ENCODE measurements around the gene CTNNA3. TPM values are rescaled to one million over a fixed set of nuclear protein-coding genes. Genes with fewer than 3 reads are reported as not detected.

Gene CTNNA3
- total RNA-seq, 1 experiment from 2014 or later: not detected

DNA sequence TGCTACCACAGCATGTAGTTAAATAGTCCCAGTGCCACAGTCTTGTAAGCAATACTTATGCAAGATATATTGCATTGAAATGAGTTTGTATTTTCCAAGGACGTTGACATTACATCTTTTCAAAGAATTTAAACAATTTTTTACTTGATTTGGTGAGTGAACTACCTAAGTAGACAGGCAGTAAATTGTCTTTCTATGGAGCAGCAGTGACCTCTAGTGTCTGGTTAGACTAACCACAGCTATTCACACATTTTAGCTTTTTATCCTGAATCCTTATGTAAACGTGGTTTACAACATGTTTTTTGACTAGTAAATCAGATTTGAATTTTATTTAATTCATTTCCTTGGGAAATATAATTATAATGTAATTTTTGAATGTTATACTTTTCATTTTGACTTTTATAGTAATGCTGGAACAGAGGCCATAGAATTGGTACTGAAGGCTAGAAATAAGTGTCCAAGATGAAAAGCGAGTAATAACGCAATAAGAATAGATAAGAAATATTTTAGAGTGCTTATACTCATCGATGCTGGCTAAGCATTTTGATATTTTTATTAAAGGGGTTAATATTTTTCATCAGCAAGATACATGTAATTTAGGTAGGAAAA lies 764.6 kb downstream of the CTNNA3 start:
- H3K9me3 ChIP-seq (ENCODE audit: low read length): no peaks in the 10 kb centered on the region
- H4K20me1 ChIP-seq (ENCODE audit: insufficient read depth, low read depth, low read length): no peaks in the 10 kb centered on the region
- peak; percentile 82 for DNase-seq
- no peak overlapping the region for H3K9ac ChIP-seq (ENCODE audit: low read length)
- H3K36me3 ChIP-seq (ENCODE audit: insufficient read depth, low read length): no peaks in the 10 kb centered on the region
- peaks cover 4% of the 10 kb centered on the region; the same call in 1 of the 2 replicates for H3K4me1 ChIP-seq (ENCODE audit: low read length)
- no peak overlapping the region for H3K4me2 ChIP-seq (ENCODE audit: low read depth, low read length, poor library complexity, severe bottlenecking)
- H3K4me3 ChIP-seq (ENCODE audit: low read length): no peak overlapping the region
- no peak overlapping the region for H2AFZ ChIP-seq (ENCODE audit: low read length)
- no peaks in the 10 kb centered on the region for H3K79me2 ChIP-seq (ENCODE audit: low read length)
- no peaks in the 10 kb centered on the region for H3K27me3 ChIP-seq (ENCODE audit: low read length)
- no peaks in the 10 kb centered on the region for H3K9me2 ChIP-seq (replicated peaks; ENCODE audit: insufficient read depth, low read length)
- H3K27ac ChIP-seq (ENCODE audit: low read length): no peak overlapping the region

DNA sequence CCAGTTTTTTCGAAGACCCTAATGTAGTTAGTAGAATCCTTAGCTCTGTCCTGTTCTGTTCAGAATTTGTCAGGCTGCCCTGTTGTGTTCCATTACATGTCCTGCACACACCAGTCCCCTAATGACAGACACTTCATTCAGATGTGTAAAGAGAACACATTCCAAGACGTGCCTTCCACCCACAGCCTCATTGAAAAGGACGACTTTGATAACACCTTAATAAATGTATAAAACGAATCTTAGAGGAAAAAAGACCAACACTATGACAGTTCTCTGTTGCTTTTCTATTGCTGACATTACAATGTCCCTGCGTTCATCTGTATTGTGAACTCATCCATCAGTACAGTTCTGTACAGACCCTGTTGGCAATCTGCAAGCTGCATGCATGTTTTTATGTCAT lies 766.6 kb downstream of the CTNNA3 start:
- DNase-seq: no peak
- H3K27me3 ChIP-seq (ENCODE audit: low read length): no peaks in the 10 kb centered on the region
- H3K9me3 ChIP-seq (ENCODE audit: low read length): no peaks in the 10 kb centered on the region
- H3K4me2 ChIP-seq (ENCODE audit: low read depth, low read length, poor library complexity, severe bottlenecking): no peak overlapping the region
- no peaks in the 10 kb centered on the region for H4K20me1 ChIP-seq (ENCODE audit: insufficient read depth, low read depth, low read length)
- H3K79me2 ChIP-seq (ENCODE audit: low read length): no peaks in the 10 kb centered on the region
- H3K36me3 ChIP-seq (ENCODE audit: insufficient read depth, low read length): no peaks in the 10 kb centered on the region
- no peaks in the 10 kb centered on the region for H3K9me2 ChIP-seq (replicated peaks; ENCODE audit: insufficient read depth, low read length)
- no peak overlapping the region for H3K27ac ChIP-seq (ENCODE audit: low read length)
- peaks cover 9% of the 10 kb centered on the region; the same call in 1 of the 2 replicates for H3K4me1 ChIP-seq (ENCODE audit: low read length)
- no peak overlapping the region for H3K9ac ChIP-seq (ENCODE audit: low read length)
- H3K4me3 ChIP-seq (ENCODE audit: low read length): no peak overlapping the region
- no peak overlapping the region for H2AFZ ChIP-seq (ENCODE audit: low read length)

DNA sequence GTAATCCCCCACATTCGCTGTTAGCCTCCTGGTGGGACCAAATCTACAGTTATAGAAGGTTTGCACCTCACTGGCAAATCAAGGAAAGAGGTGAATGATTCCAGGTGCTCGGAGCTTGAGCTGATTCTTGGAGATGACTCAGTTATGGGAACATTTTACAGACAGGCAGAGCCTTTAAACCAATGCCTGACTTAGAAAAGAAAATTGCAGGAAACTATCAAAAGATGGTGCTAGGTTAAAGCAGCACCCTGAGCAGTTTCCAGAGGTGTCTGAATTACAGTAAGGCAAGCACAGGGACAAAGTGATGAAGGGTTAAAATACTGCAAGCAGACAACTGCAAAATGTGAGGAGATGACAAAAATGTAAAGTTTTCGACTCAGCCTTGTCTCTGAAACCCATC lies 767.2 kb downstream of the CTNNA3 start:
- H3K9me2 ChIP-seq (replicated peaks; ENCODE audit: insufficient read depth, low read length): no peaks in the 10 kb centered on the region
- no peak overlapping the region for H3K4me2 ChIP-seq (ENCODE audit: low read depth, low read length, poor library complexity, severe bottlenecking)
- H2AFZ ChIP-seq (ENCODE audit: low read length): no peak overlapping the region
- no peak overlapping the region for H3K27ac ChIP-seq (ENCODE audit: low read length)
- H3K79me2 ChIP-seq (ENCODE audit: low read length): no peaks in the 10 kb centered on the region
- no peaks in the 10 kb centered on the region for H3K9me3 ChIP-seq (ENCODE audit: low read length)
- DNase-seq: no peak
- peaks cover 9% of the 10 kb centered on the region; the same call in 1 of the 2 replicates for H3K4me1 ChIP-seq (ENCODE audit: low read length)
- H4K20me1 ChIP-seq (ENCODE audit: insufficient read depth, low read depth, low read length): no peaks in the 10 kb centered on the region
- H3K4me3 ChIP-seq (ENCODE audit: low read length): no peak overlapping the region
- H3K27me3 ChIP-seq (ENCODE audit: low read length): no peaks in the 10 kb centered on the region
- no peak overlapping the region for H3K9ac ChIP-seq (ENCODE audit: low read length)
- no peaks in the 10 kb centered on the region for H3K36me3 ChIP-seq (ENCODE audit: insufficient read depth, low read length)

DNA sequence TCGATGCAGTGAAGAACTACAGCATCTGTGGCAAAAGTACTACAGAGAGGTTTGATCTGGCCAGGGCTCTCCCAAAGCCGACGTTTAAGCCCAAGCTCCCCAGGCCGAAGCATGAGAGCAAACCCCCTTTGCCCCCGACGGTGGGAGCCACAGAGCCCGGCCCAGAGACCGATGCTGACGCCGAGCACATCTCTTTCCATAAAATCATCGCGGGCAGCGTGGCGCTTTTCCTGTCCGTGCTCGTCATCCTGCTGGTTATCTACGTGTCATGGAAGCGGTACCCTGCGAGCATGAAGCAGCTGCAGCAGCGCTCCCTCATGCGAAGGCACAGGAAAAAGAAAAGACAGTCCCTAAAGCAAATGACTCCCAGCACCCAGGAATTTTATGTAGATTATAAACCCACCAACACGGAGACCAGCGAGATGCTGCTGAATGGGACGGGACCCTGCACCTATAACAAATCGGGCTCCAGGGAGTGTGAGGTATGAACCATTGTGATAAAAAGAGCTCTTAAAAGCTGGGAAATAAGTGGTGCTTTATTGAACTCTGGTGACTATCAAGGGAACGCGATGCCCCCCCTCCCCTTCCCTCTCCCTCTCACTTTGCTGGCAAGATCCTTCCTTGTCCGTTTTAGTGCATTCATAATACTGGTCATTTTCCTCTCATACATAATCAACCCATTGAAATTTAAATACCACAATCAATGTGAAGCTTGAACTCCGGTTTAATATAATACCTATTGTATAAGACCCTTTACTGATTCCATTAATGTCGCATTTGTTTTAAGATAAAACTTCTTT lies 767.8 kb downstream of the CTNNA3 start:
- Histone ChIP-seq H3K4me2 (ENCODE audit: low read depth, low read length, poor library complexity, severe bottlenecking) (no peak overlapping the region), H3K9ac (ENCODE audit: low read length) (no peak overlapping the region), H3K79me2 (ENCODE audit: low read length) (no peaks in the 10 kb centered on the region), H3K27ac (ENCODE audit: low read length) (no peak overlapping the region), H3K9me3 (ENCODE audit: low read length) (no peaks in the 10 kb centered on the region), H3K27me3 (ENCODE audit: low read length) (no peaks in the 10 kb centered on the region), H4K20me1 (ENCODE audit: insufficient read depth, low read depth, low read length) (no peaks in the 10 kb centered on the region), H2AFZ (ENCODE audit: low read length) (no peak overlapping the region), H3K36me3 (ENCODE audit: insufficient read depth, low read length) (no peaks in the 10 kb centered on the region), H3K4me3 (ENCODE audit: low read length) (no peak overlapping the region), H3K4me1 (ENCODE audit: low read length) (peaks cover 9% of the 10 kb centered on the region; the same call in 1 of the 2 replicates), H3K9me2 (replicated peaks; ENCODE audit: insufficient read depth, low read length) (no peaks in the 10 kb centered on the region)
- no peak for DNase-seq

DNA sequence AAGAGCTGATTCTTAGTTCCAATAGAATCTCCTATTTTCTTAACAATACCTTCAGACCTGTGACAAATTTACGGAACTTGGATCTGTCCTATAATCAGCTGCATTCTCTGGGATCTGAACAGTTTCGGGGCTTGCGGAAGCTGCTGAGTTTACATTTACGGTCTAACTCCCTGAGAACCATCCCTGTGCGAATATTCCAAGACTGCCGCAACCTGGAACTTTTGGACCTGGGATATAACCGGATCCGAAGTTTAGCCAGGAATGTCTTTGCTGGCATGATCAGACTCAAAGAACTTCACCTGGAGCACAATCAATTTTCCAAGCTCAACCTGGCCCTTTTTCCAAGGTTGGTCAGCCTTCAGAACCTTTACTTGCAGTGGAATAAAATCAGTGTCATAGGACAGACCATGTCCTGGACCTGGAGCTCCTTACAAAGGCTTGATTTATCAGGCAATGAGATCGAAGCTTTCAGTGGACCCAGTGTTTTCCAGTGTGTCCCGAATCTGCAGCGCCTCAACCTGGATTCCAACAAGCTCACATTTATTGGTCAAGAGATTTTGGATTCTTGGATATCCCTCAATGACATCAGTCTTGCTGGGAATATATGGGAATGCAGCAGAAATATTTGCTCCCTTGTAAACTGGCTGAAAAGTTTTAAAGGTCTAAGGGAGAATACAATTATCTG lies 768.6 kb downstream of the CTNNA3 start:
- no peaks in the 10 kb centered on the region for H3K9me2 ChIP-seq (replicated peaks; ENCODE audit: insufficient read depth, low read length)
- no peaks in the 10 kb centered on the region for H4K20me1 ChIP-seq (ENCODE audit: insufficient read depth, low read depth, low read length)
- peaks cover 9% of the 10 kb centered on the region; the same call in 1 of the 2 replicates for H3K4me1 ChIP-seq (ENCODE audit: low read length)
- DNase-seq: no peak
- H3K4me2 ChIP-seq (ENCODE audit: low read depth, low read length, poor library complexity, severe bottlenecking): no peak overlapping the region
- H3K27ac ChIP-seq (ENCODE audit: low read length): no peak overlapping the region
- H3K36me3 ChIP-seq (ENCODE audit: insufficient read depth, low read length): no peaks in the 10 kb centered on the region
- no peaks in the 10 kb centered on the region for H3K9me3 ChIP-seq (ENCODE audit: low read length)
- no peaks in the 10 kb centered on the region for H3K79me2 ChIP-seq (ENCODE audit: low read length)
- H3K27me3 ChIP-seq (ENCODE audit: low read length): no peaks in the 10 kb centered on the region
- H3K4me3 ChIP-seq (ENCODE audit: low read length): no peak overlapping the region
- H3K9ac ChIP-seq (ENCODE audit: low read length): no peak overlapping the region
- H2AFZ ChIP-seq (ENCODE audit: low read length): no peak overlapping the region

DNA sequence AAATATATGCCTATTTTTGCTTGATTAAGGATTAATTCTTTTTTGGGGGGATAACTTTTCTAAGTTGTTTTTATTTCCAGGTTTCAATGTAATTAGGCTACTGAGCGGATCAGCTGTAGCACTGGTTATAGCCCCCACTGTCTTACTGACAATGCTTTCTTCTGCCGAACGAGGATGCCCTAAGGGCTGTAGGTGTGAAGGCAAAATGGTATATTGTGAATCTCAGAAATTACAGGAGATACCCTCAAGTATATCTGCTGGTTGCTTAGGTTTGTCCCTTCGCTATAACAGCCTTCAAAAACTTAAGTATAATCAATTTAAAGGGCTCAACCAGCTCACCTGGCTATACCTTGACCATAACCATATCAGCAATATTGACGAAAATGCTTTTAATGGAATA lies 769.2 kb downstream of the CTNNA3 start:
- no peak overlapping the region for H3K9ac ChIP-seq (ENCODE audit: low read length)
- H3K27ac ChIP-seq (ENCODE audit: low read length): no peak overlapping the region
- no peak overlapping the region for H3K4me3 ChIP-seq (ENCODE audit: low read length)
- no peaks in the 10 kb centered on the region for H4K20me1 ChIP-seq (ENCODE audit: insufficient read depth, low read depth, low read length)
- H3K9me2 ChIP-seq (replicated peaks; ENCODE audit: insufficient read depth, low read length): no peaks in the 10 kb centered on the region
- H3K36me3 ChIP-seq (ENCODE audit: insufficient read depth, low read length): no peaks in the 10 kb centered on the region
- no peak overlapping the region for H2AFZ ChIP-seq (ENCODE audit: low read length)
- H3K4me2 ChIP-seq (ENCODE audit: low read depth, low read length, poor library complexity, severe bottlenecking): no peak overlapping the region
- H3K27me3 ChIP-seq (ENCODE audit: low read length): no peaks in the 10 kb centered on the region
- no peak for DNase-seq
- H3K4me1 ChIP-seq (ENCODE audit: low read length): peaks cover 5% of the 10 kb centered on the region; the same call in 1 of the 2 replicates
- no peaks in the 10 kb centered on the region for H3K79me2 ChIP-seq (ENCODE audit: low read length)
- no peaks in the 10 kb centered on the region for H3K9me3 ChIP-seq (ENCODE audit: low read length)

DNA sequence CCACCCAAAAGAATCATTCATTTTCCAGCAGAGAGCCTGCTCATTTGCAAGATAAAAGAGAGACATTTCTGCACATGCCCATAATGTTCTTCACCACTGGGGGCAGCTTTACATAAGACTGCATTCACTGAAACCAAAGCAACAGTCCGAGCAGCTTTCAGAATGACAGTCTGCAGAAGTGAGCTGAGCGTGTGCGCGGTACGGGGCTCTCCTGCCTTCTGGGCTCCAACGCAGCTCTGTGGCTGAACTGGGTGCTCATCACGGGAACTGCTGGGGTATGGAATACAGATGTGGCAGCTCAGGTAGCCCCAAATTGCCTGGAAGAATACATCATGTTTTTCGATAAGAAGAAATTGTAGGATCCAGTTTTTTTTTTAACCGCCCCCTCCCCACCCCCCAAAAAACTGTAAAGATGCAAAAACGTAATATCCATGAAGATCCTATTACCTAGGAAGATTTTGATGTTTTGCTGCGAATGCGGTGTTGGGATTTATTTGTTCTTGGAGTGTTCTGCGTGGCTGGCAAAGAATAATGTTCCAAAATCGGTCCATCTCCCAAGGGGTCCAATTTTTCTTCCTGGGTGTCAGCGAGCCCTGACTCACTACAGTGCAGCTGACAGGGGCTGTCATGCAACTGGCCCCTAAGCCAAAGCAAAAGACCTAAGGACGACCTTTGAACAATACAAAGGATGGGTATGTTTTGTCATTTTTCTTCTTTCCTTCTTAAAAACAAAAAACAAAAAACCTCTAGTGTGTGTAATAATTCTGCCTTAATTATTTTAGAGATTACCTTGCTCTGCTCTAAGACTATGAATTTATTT lies 769.9 kb downstream of the CTNNA3 start, which contains the start of gene LRRTM3:
Gene LRRTM3, plus strand, starts transcription at position 141 of the 820 bp plus-strand sequence.
- H4K20me1 ChIP-seq (ENCODE audit: insufficient read depth, low read depth, low read length): no peaks in the 10 kb centered on the region
- H3K9ac ChIP-seq (ENCODE audit: low read length): no peak within 1 kb of the TSS
- DNase-seq: peak; percentile 87
- H2AFZ ChIP-seq (ENCODE audit: low read length): no peak within 1 kb of the TSS
- no peaks in the 10 kb centered on the region for H3K79me2 ChIP-seq (ENCODE audit: low read length)
- no peaks in the 10 kb centered on the region for H3K27me3 ChIP-seq (ENCODE audit: low read length)
- H3K9me3 ChIP-seq (ENCODE audit: low read length): no peaks in the 10 kb centered on the region
- no peak within 1 kb of the TSS for H3K27ac ChIP-seq (ENCODE audit: low read length)
- no peaks in the 10 kb centered on the region for H3K9me2 ChIP-seq (replicated peaks; ENCODE audit: insufficient read depth, low read length)
- H3K4me3 ChIP-seq (ENCODE audit: low read length): no peak within 1 kb of the TSS
- no peaks in the 10 kb centered on the region for H3K36me3 ChIP-seq (ENCODE audit: insufficient read depth, low read length)
- H3K4me1 ChIP-seq (ENCODE audit: low read length): peaks cover 5% of the 10 kb centered on the region; the same call in 1 of the 2 replicates
- peak within 1 kb of the TSS; percentile 23 for H3K4me2 ChIP-seq (ENCODE audit: low read depth, low read length, poor library complexity, severe bottlenecking)

Data from Karpas-422 (cell line).